Cardiac septum (tissue), 1 donor: ENCODE measurements around the gene ARID5B. TPM values are rescaled to one million over a fixed set of nuclear protein-coding genes. Genes with fewer than 3 reads are reported as not detected.

Source experiments
- DNase-seq: peaks from one replicate; pipeline ENCODE4 v3.0.0-alpha.2; 2020; ENCODE audit warnings: low spot score
- intact Hi-C: fragments of 100-400 bp; cut with DNase I; formaldehyde crosslinking; loops from one replicate; pipeline ENCODE4 v1.14.0; 2022
- total RNA-seq: library from RNA; stranded (reverse); fragmentation: NEBNext Ultra II Directional; extraction: Animal tissue kit (Norgen Biotek cat#: 25700); gene quantifications from one replicate; pipeline ENCODE4 v1.2.1, GENCODE V29; 2021
- donor health status: DM: no; HTN: no; CAD: no.

ARID5B gene
- total RNA-seq, 1 donor from 2014 or later = 25.2 TPM

- intact Hi-C loops = loop anchor here (5.0 kb wide), 2 partner anchors 53 to 92 kb away; partner anchors contain the start of gene ARID5B
- DNase-seq = no peak
Measured at GRCh38 chr10:61993711-61994401, 92.4 kb downstream of the ARID5B start.

GRCh38 chr10:61994405-61995219 lies 93.1 kb downstream of the ARID5B start:
- intact Hi-C loops = loop anchor here (5.0 kb wide), 2 partner anchors 53 to 92 kb away; partner anchors contain the start of gene ARID5B
- no peak for DNase-seq

- intact Hi-C loops = no loop called here
Measured at GRCh38 chr10:61995220-61995503, 93.7 kb downstream of the ARID5B start.

GRCh38 chr10:61998937-61999336 lies 97.4 kb downstream of the ARID5B start:
- intact Hi-C loops = no loop called here

More at GRCh38 chr10:61995220-61995503, 93.7 kb downstream of the ARID5B start:
- DNase-seq = no peak

GRCh38 chr10:62000037-62000603 lies 98.6 kb downstream of the ARID5B start:
- intact Hi-C loops = no loop called here

More at GRCh38 chr10:61998937-61999336, 97.4 kb downstream of the ARID5B start:
- DNase-seq = no peak

GRCh38 chr10:62000726-62001125 lies 99.2 kb downstream of the ARID5B start:
- DNase-seq = no peak
- intact Hi-C loops = no loop called here

More at GRCh38 chr10:62000037-62000603, 98.6 kb downstream of the ARID5B start:
- no peak for DNase-seq

GRCh38 chr10:62001898-62002297 lies 100.4 kb downstream of the ARID5B start:
- DNase-seq = no peak
- intact Hi-C loops = no loop called here

- no peak for DNase-seq
- intact Hi-C loops = no loop called here
Measured at GRCh38 chr10:62002753-62003152, 101.3 kb downstream of the ARID5B start.

GRCh38 chr10:62004042-62004441 lies 102.5 kb downstream of the ARID5B start:
- intact Hi-C loops = no loop called here
- no peak for DNase-seq

- intact Hi-C loops = no loop called here
- no peak for DNase-seq
Measured at GRCh38 chr10:62005281-62005680, 103.8 kb downstream of the ARID5B start.

- no peak for DNase-seq
- intact Hi-C loops = no loop called here
Measured at GRCh38 chr10:62005687-62006086, 104.2 kb downstream of the ARID5B start.

GRCh38 chr10:62007145-62007544 lies 105.6 kb downstream of the ARID5B start:
- intact Hi-C loops = no loop called here
- DNase-seq = no peak

- intact Hi-C loops = no loop called here
- no peak for DNase-seq
Measured at GRCh38 chr10:62008196-62008595, 106.7 kb downstream of the ARID5B start.

GRCh38 chr10:62008946-62009345 lies 107.4 kb downstream of the ARID5B start:
- no peak for DNase-seq
- intact Hi-C loops = no loop called here

- DNase-seq = no peak
Measured at GRCh38 chr10:62010366-62010765, 108.9 kb downstream of the ARID5B start.

GRCh38 chr10:62011558-62011957 lies 110.1 kb downstream of the ARID5B start:
- DNase-seq = no peak
- intact Hi-C loops = no loop called here

More at GRCh38 chr10:62010366-62010765, 108.9 kb downstream of the ARID5B start:
- intact Hi-C loops = no loop called here

GRCh38 chr10:62012318-62012717 lies 110.8 kb downstream of the ARID5B start:
- intact Hi-C loops = no loop called here
- no peak for DNase-seq

- intact Hi-C loops = no loop called here
- no peak for DNase-seq
Measured at GRCh38 chr10:62014510-62014909, 113.0 kb downstream of the ARID5B start.

- no peak for DNase-seq
- intact Hi-C loops = loop anchor here (5.0 kb wide), 1 partner anchor 114 kb away; the partner anchor contains the start of gene ARID5B
Measured at GRCh38 chr10:62015994-62016393, 114.5 kb downstream of the ARID5B start.
